ENCODE data around the gene CCDC60. TPM values are rescaled to one million over a fixed set of nuclear protein-coding genes. Genes with fewer than 3 reads are reported as not detected.

The CCDC60 gene
- not detected for polyA plus RNA-seq (2012; ENCODE audit: insufficient read depth, insufficient read length)

- no peak within 1 kb of the TSS for H3K4me3 ChIP-seq (ENCODE audit: low read length)
- no peak for DNase-seq (ENCODE audit: low read depth, low spot score)
These were observed at the start of gene CCDC60 for GRCh38 chr12:119334430-119335170. CCDC60 (plus strand) TSS chr12:119334729; CDS start chr12:119335177, 448 bp downstream.

- H3K4me3 ChIP-seq (ENCODE audit: low read length), result no peak overlapping the region
- DNase-seq (ENCODE audit: low read depth, low spot score), result no peak
These were observed 46.0 kb upstream of the CCDC60 start for GRCh38 chr12:119288576-119288975.

GRCh38 chr12:119292893-119293630, 41.5 kb upstream of the CCDC60 start:
- H3K4me3 ChIP-seq (ENCODE audit: low read length), result no peak overlapping the region
- DNase-seq (ENCODE audit: low read depth, low spot score), result no peak

- no peak for DNase-seq (ENCODE audit: low read depth, low spot score)
- no peak overlapping the region for H3K4me3 ChIP-seq (ENCODE audit: low read length)
These were observed 40.3 kb upstream of the CCDC60 start for GRCh38 chr12:119294211-119294610.

GRCh38 chr12:119296535-119296934, 38.0 kb upstream of the CCDC60 start:
- no peak overlapping the region for H3K4me3 ChIP-seq (ENCODE audit: low read length)
- no peak for DNase-seq (ENCODE audit: low read depth, low spot score)

DNA sequence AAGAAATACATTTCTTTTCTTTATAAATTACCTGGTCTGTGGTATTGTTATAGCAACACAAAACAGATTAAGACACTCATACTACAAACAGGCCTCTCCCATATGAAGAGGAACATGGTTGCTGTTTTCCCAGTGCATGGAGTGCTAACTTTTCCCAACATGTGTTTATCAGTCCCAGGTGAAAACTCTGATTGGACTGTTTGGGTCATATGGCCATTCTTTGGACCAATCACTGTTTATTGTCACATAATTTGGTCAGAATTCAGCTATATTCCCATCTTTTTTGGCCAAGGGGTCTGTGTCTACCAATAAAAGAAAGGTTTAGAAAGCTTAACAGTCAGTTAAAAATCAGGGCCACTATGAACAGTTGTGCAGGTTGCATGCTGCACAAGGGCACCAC, 35.4 kb upstream of the CCDC60 start:
- DNase-seq (ENCODE audit: low read depth, low spot score), result no peak
- no peak overlapping the region for H3K4me3 ChIP-seq (ENCODE audit: low read length)

- no peak overlapping the region for H3K4me3 ChIP-seq (ENCODE audit: low read length)
- no peak for DNase-seq (ENCODE audit: low read depth, low spot score)
These were observed 33.1 kb upstream of the CCDC60 start for GRCh38 chr12:119301379-119301778.

GRCh38 chr12:119302451-119303080, 32.0 kb upstream of the CCDC60 start:
- H3K4me3 ChIP-seq (ENCODE audit: low read length), result no peak overlapping the region
- no peak for DNase-seq (ENCODE audit: low read depth, low spot score)

DNA sequence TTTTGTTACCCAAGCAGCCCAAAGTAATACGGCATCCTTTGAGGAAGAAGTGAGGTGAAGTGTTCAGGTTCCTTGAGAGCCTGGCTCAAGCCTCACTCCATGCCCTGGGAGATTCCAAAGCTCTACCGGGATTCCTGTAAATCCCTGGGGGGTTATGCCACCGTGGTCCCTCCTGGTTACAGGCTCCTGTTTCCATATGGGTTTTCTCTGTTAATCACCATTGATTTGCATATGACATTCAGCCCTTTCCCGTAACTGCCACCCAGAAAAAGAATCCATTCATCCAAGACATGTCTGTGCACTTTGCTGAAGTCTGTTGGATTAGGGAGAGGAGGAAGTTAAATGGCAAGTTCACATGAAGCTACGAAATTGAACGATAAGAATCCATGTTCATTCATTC, 27.9 kb upstream of the CCDC60 start:
- DNase-seq (ENCODE audit: low read depth, low spot score), result no peak
- no peak overlapping the region for H3K4me3 ChIP-seq (ENCODE audit: low read length)

GRCh38 chr12:119307747-119308146, 26.8 kb upstream of the CCDC60 start:
- H3K4me3 ChIP-seq (ENCODE audit: low read length), result no peak overlapping the region
- no peak for DNase-seq (ENCODE audit: low read depth, low spot score)

DNA sequence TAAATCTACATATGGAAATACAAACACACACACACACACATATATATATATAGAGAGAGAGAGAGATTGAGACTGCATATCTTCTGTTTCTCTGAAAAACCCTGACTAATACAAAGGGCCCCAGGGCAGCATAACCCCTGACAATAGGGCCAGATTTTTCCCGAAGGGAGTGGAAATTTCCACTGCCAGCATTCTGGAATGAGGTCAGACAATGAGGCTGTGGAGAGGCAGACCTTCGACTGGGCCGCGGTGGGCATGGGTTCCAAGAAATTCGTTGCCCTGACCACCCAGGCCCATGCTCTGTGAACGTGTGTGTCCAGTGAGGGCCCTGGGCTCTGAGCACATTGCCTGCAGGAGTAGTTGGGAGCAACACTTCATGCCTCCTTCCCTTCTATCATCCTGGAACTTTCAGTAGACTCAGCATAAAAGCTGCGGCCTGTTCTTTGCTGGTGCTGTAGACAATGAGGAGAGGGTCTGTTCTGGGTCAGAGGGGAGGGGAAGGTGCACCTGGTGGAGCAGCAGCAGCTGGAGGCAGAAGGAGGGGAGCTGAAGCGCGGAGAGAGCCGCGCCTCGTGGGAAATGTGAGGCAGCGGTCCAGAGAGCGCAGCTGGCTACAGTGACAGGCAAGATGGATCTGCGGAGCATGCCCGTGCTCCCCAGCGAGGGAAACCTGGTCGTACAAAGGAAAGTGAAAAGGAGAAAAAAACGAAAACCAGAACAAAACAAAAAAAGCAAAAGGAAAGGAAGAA, 25.6 kb upstream of the CCDC60 start:
- DNase-seq (ENCODE audit: low read depth, low spot score), result no peak
- H3K4me3 ChIP-seq (ENCODE audit: low read length), result no peak overlapping the region

- no peak overlapping the region for H3K4me3 ChIP-seq (ENCODE audit: low read length)
- DNase-seq (ENCODE audit: low read depth, low spot score), result no peak
These were observed 22.7 kb upstream of the CCDC60 start for GRCh38 chr12:119311878-119312277.

DNA sequence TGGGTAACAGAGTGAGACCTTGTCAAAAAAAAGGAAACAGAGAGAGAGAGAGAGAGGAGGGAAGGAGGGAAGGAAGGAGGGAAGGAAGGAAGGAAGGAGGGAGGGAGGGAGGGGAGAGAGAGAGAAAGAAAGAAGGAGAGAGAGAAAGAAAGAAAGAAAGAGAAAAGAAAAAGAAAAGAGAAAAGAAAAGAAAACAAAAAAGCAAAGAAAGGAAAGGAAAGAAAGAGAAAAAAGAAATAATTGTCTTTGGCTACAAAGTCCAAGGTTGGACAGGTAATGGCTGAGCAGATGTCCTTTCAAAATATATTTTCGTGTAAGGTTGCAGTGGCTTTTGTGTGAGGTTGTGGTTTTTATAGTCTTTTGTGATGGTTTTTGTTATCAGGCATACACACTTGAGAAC, 21.6 kb upstream of the CCDC60 start:
- no peak for DNase-seq (ENCODE audit: low read depth, low spot score)
- no peak overlapping the region for H3K4me3 ChIP-seq (ENCODE audit: low read length)

DNA sequence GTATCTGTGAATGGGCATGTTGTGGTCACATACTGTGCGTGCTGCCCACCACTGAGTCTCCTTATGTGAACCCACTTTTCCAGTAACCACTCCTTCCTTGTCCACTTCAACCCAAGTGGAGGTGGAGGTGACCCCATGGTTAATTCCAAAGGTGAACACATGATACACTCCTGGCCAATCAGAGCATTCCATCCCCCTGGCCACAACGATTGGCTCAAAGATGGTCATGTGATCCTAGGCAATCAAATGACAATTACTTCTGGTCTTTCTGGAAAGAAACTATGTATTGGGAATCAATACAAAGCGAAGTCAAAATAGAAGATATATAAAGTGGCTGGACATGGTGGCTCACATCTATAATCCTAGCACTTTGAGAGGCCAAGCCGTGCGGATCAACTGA, 20.2 kb upstream of the CCDC60 start:
- H3K4me3 ChIP-seq (ENCODE audit: low read length), result no peak overlapping the region
- no peak for DNase-seq (ENCODE audit: low read depth, low spot score)

GRCh38 chr12:119319638-119320037, 14.9 kb upstream of the CCDC60 start:
- H3K4me3 ChIP-seq (ENCODE audit: low read length), result no peak overlapping the region
- no peak for DNase-seq (ENCODE audit: low read depth, low spot score)

DNA sequence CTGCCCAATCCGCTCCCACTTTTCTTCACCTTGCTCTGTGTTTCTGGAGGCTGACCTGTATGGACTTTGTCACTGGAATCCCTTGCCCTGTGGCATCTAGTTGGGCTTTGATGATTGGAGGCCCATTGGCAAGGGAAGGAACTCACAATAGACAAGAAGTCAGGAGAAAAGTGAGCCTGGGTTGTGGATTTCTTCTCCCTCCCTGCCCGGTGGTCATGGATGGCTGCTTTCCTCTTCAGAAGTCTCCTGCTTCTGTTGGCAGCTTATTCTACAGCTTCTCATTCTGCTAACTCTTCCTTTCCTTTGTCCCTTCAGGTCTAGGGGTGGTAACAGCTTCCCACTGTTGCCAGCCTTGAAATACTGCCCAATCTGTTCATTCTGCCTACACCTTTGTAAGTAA, 13.9 kb upstream of the CCDC60 start:
- no peak for DNase-seq (ENCODE audit: low read depth, low spot score)
- no peak overlapping the region for H3K4me3 ChIP-seq (ENCODE audit: low read length)

DNA sequence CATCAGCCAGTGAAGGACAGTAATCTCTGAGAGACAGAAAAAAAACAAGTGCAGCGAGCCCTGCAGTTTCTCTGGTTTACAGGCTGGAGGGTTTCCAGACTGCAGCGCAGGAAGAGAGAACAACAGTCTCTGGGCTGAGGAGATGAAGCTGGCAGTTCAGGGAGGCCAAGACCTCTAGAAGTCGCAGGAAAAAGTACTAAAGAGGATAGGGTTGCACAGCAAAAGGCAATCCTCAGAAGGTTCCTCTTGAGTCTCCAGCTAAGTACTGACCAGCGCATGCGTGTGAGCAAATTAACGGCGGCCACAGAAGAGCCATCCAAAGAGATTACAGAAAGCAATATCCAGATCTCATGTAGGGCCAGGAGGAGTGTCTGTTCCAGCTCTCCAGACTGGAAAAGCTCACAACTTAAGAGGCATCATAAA, 12.2 kb upstream of the CCDC60 start:
- DNase-seq (ENCODE audit: low read depth, low spot score), result no peak
- H3K4me3 ChIP-seq (ENCODE audit: low read length), result no peak overlapping the region

DNA sequence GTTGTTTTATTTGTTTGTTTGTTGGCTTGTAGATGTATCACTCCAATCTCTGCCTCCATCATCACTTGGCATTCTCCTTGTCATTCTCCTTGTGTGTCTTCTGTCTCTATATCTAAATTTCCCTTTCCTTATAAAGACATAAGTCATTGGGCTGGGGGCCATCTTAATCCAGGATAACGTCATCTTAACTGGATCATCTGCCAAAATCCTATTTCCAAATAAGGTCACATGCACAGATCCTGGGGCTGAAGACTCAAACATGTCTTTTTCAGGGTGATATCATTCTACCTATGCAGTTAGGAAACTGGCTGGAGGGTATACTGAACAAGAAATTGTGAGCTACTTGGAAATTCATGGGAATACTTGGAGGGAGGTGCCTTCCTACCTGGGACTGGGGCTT, 8.7 kb upstream of the CCDC60 start:
- H3K4me3 ChIP-seq (ENCODE audit: low read length), result no peak overlapping the region
- DNase-seq (ENCODE audit: low read depth, low spot score), result no peak

GRCh38 chr12:119326341-119326740, 8.2 kb upstream of the CCDC60 start:
- no peak for DNase-seq (ENCODE audit: low read depth, low spot score)

GRCh38 chr12:119327471-119327870, 7.1 kb upstream of the CCDC60 start:
- H3K4me3 ChIP-seq (ENCODE audit: low read length), result no peak overlapping the region
- no peak for DNase-seq (ENCODE audit: low read depth, low spot score)

More at GRCh38 chr12:119326341-119326740, 8.2 kb upstream of the CCDC60 start:
- no peak overlapping the region for H3K4me3 ChIP-seq (ENCODE audit: low read length)
